ENCODE data around the gene NUB1. TPM values are rescaled to one million over a fixed set of nuclear protein-coding genes. Genes with fewer than 3 reads are reported as not detected.

Gene NUB1
- total RNA-seq, 1 donor from 2014 or later: 31.3 TPM

DNA sequence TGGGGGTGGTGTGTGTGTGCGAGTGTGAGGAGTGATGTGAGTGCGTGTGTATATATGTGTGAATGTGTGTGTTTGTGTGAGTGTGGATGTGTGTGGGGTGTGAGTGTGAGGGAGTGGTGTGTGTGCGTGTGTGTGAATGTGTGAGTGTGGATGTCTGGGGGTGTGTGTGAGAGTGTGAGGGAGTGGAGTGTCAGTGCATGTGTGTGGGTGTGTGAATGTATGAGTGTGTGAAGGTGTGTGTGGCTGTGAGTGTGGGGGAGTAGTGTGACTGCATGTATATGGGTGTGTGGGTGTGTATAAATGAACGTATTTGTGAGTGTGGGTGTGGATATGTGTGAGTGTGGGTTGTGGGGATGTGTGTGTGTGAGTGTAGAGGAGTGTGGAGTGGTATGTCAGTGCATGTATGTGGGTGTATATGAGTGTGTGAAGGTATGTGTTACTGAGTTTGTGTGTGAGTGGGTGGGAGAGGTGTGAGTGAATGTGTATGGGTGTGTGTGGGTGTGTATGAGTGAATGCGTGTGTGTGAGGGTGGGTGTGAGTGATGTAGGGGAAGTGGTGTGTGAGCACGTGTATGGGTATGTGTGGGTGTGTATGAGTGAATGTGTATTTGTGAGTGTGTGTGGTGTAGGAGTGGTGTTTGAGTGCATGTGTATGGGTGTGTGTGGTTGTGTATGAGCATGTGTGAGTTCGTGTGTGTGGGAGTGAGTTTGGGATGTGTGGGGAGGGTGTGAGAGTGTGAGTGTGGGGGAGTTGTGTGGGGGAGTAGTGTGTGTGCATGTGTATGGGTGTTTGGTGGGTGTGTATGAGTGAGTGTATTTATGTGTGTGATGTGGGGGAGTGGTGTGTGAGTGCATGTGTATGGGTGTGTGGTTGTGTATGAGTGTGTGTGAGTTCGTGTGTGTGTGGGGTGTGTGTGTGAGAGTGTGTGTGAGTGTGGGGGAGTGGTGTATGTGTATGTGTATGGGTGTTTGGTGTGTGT, 28.5 kb upstream of the NUB1 start:
- ATAC-seq (peak; percentile 18), DNase-seq (ENCODE audit: missing footprints) (no peak)
- intact Hi-C loops (cut with DNase I): no loop called here

DNA sequence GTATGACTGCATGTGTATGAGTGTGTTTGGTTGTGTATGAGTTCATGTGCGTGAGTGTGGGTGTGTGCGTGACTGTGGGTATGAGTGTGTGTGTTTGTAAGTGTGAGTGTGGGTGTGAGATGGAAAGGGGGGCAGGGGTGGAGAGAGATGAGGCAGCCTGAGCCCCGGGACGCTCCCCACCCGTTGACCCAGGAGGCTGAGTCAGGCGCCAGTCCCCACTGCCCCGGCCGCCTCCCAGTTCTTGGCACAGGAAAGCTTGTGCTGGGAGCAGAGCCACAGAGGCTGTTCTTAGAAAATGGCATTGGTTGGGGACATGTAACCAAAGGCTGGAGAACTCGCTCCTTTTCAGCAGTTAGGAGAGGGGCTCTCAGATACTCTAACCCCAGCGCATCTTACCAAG, 27.8 kb upstream of the NUB1 start:
- ATAC-seq: peak; percentile 91
- DNase-seq (ENCODE audit: missing footprints): no peak
- intact Hi-C loops (cut with DNase I): no loop called here

DNA sequence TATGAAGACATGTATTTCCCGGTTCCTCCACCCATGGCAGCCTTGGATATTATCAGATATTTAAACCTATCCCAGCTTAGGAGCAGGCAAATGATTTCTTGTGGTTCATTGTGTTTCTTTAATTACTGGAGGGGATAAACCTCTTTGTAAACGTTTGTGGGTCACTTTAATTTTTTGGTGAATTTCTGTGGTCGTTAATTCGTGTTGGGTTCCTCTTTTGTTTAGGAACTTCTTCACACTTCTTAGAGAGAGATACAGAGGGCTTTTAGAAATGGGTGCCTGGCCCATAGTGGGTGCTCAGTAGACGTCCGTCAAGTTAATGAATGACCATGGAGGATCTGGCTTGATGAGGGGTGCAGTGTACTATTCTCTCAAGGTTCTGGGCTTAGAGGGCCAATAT, 27.2 kb upstream of the NUB1 start:
- no peak for DNase-seq (ENCODE audit: missing footprints)
- intact Hi-C loops (cut with DNase I): no loop called here
- ATAC-seq: no peak

DNA sequence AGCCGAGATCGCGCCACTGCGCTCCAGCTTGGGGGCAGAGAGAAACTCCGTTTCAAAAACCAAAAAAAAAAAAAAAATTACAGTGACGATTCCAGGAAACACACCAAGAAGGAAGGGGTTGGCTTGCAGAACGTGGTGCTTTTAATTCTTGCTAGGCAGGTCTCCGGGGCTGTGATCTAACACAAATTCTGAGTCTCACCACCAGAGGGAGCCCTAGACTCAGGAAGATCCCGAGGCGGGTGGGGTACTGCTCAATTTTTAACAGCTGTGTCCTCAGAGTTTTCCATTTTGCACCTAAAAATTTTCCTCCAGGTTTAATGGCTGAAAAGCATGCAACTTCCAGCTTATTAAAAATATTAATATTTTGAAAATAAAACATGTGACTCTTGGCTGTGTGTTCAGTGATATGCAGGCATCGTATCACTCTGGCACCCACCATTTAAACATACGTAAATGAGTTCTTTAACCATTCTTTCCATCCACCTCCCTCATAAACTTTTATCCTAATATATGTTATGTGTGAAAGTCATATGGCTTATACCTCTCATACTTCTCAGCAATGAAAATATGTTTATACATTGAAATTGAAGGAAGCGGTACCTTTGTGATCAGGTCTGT, 26.5 kb upstream of the NUB1 start:
- intact Hi-C loops (cut with DNase I): loop anchor here (1.0 to 5.0 kb wide), 2 partner anchors 35 to 442 kb away; no protein-coding TSS in a partner anchor
- ATAC-seq (peak; percentile 79), DNase-seq (ENCODE audit: missing footprints) (no peak)

DNA sequence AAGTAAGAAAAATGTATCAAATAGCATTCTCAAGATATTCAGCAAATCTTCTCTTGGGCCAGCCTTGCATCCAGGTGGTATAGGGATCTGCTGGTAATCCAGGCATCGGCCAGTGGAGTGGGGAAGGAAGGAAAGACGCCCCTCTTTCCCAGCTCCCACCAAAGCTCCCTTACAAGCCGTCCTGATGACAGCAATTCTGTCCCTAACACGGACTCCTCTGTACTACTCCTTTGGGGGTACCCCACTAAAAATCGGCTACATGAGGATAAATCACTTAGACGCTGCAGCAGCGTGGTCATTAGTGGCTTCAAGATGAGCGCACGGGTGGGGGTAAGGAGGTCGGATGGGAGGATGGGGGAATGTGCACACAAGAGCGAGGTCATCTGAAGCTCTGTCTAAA, 24.7 kb upstream of the NUB1 start:
- intact Hi-C loops (cut with DNase I): loop anchor here (5.0 kb wide), 1 partner anchor 440 kb away; no protein-coding TSS in a partner anchor
- ATAC-seq (no peak), DNase-seq (ENCODE audit: missing footprints) (no peak)

DNA sequence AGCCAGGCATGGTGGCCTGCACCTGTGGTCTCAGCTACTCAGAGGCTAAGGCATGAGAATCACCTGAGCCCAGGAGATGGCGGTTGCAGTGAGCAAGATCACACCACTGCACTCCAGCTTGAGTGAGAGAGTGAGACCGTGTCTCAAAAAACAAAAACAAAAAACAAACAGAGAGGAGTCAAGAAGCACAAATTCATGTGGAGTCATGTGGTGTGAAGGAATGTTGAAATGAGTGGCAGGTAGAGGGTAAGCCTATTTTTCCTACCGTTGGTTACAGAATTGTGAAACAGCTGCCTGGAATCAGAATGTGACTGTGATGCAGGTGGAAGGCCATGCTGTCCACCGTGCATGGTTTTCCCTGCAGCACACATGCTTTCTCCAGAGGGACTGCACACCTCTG, 23.7 kb upstream of the NUB1 start:
- no peak for ATAC-seq
- DNase-seq (ENCODE audit: missing footprints): no peak
- intact Hi-C loops (cut with DNase I): loop anchor here (5.0 kb wide), 1 partner anchor 439 kb away; no protein-coding TSS in a partner anchor

DNA sequence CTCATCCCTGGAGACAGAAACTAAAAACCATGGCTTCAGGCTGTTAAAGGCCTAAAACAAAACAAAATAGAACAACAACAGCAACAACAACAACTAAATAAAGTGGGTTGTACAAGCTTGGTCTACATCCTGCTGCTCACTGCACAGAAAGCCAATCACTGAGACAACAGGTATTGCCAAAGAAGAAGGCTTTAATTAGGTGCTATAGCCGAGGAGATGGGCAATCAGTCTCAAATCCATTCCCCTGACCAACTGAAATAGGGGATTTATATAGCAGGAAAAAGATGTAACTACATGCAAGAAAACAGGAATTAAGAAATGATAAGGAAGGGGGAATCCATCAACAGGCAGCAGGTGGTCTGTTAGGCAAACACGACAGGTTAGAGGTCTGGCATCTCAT, 22.4 kb upstream of the NUB1 start:
- ATAC-seq: no peak
- intact Hi-C loops (cut with DNase I): loop anchor here (5.0 kb wide), 1 partner anchor 438 kb away; no protein-coding TSS in a partner anchor
- DNase-seq (ENCODE audit: missing footprints): no peak

DNA sequence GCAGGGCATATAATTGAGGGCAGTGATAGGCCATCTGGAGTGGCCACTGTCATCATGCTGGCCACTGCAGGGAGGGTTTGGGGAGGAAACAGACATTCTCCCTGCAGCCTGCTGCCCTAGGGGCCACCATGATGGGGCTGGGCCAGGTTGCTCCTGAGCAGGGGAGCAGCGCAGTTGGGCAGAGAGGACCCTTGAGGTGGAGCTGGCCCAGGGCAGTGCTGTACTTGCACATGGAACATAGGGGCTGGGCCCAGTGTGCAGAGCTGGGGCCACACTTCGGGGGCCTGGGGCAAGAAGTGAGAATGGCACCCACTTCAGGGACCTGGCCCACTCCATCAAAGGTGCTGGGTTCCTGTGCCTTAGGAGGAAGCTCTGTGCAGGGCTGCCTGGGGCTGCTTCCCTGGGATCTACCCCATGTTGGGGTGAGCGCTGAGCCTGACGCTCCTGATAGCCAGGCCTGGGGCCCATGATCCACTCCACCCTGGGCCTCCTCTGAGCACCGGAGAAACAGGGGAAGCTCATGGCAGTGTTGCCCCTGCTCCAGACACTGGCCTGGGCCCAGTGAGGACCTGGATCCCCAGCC, 21.3 kb upstream of the NUB1 start:
- ATAC-seq: no peak
- no peak for DNase-seq (ENCODE audit: missing footprints)
- intact Hi-C loops (cut with DNase I): no loop called here

DNA sequence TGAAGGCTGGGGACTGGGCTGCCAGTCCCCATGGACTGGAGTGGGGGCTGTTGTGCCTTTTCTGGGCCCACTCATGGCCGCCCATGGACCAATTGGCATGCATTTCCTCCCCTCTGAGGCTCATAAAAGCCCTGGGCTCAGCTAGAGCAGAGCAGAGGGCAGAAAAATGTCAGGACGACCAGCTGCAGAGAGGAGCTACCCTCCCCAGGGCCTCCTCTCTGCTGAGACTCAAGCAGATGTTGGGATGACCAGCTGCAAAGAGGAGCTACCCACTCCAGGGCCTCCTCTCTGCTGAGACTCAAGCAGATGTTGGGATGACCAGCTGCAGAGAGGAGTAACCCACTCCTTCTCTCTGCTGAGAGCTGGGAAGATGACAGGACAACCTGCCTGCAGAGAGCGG, 20.3 kb upstream of the NUB1 start:
- DNase-seq (ENCODE audit: missing footprints): no peak
- no peak for ATAC-seq
- intact Hi-C loops (cut with DNase I): no loop called here

DNA sequence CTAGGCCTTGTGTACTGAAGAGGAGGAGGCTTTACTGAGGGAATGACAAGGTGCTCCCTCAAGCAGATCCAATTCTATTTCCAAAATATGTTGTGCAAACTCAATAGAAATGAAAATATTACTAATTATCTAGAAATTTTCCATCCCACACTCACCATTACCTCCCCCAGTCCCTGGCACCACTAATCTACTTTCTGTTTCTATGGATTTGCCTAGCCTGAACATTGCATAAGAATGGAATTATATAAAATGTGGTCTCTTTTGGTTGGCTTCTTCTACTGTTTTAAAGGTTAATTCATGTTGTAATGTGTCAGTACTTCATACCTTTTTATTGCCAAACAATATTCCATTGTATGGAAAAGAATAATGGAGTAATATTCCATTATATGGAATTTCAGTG, 18.7 kb upstream of the NUB1 start:
- ATAC-seq: no peak
- intact Hi-C loops (cut with DNase I): no loop called here

DNA sequence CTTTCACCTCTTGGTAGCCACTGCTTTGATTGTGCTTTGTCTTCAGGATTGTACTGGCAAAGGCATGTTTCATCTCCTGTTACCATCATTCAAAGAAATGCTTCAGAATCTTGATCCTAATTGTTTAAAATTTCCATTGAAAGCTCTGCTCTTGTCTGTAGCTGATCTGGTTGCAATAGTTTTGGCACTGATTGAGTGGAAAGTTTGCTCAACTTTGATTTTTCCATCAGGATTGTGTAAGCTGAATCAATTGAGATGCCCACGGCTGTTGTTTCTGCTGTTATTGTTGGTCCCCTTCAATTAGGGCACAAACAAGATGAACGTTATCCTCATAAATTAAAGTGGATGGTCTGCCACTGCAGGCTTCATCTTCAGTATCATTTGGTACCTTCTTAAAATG, 14.6 kb upstream of the NUB1 start:
- no peak for DNase-seq (ENCODE audit: missing footprints)
- ATAC-seq: no peak
- intact Hi-C loops (cut with DNase I): no loop called here

More for the DNA sequence above, 18.7 kb upstream of the NUB1 start:
- DNase-seq (ENCODE audit: missing footprints): no peak

DNA sequence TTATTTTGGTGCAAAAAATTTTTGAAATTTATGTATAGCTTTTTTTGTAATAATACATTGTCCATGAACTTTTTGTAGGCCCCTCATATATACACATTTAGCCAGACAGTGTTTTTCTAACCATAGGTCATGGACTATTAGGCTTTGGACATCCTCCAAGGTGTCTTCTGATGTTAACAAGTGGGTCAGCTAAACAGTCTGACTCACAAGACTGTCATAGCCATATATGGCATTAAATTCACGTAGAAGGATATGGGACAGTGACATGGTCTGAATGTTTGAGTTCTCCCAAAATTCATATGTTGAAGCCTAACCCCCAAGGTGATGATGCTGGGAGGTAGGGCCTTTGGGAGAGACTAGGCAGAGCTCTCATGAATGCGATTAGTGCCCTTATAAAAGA, 14.0 kb upstream of the NUB1 start:
- DNase-seq (ENCODE audit: missing footprints) (no peak), ATAC-seq (no peak)
- intact Hi-C loops (cut with DNase I): no loop called here

DNA sequence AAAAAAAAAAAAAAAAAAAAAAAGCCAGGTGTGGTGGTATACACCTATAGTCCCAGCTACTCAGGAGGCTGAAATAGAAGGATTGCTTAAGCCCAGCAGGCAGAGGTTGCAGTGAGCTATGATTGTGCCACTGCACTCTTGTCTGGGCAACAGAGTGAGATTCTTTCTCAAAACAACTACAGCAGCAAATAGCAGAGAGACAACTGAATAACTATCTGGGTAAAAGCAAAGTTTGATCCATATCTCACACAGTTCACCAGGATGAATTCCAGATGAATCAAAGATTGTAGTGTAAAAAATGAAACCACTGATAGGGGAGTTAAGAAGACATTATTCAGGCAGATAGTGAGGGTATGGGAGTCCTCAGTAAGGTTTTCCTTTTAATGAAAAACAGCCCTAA, 11.4 kb upstream of the NUB1 start:
- intact Hi-C loops (cut with DNase I): no loop called here
- ATAC-seq (no peak), DNase-seq (ENCODE audit: missing footprints) (no peak)

DNA sequence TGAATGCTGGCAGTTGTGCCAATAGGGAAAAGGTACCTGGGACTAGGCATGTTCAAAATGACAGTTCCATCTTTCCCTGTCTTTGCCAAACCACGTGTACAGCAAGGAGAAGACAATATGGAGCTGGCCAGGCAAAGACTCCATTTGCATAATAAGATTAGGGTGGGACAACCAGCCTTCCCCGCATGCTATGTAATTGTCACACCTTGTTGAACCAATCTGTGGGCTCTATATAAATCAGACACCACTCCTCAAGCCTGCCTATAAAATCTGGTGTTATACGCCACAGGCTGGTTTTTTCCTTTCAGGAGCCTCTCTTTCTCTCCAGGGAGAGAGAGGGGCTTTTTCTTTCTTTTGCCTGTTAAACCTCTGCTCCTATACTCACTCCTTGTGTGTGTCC, 11.0 kb upstream of the NUB1 start:
- ATAC-seq: no peak

DNA sequence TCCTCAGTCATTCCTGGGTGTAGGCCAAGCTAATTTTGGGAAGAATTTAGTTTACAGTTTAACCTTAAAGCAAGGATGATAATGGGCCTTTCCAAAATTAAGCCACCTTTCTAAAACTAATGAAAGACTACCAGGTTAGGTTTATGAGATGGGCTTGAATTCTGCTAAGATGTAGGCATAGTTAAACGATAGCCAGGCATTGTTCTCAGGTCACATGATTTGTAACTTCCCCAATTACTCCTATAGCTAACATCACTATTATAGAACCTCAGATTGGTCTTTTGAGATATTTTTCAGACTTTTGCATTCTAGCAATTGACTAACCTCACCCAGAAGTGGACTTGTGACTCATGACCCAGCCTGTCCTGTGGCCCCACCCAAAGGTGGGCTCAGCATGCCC, 7.0 kb upstream of the NUB1 start:
- DNase-seq (ENCODE audit: missing footprints) (no peak), ATAC-seq (no peak)
- intact Hi-C loops (cut with DNase I): no loop called here

More for the DNA sequence above, 11.0 kb upstream of the NUB1 start:
- no peak for DNase-seq (ENCODE audit: missing footprints)
- intact Hi-C loops (cut with DNase I): no loop called here

DNA sequence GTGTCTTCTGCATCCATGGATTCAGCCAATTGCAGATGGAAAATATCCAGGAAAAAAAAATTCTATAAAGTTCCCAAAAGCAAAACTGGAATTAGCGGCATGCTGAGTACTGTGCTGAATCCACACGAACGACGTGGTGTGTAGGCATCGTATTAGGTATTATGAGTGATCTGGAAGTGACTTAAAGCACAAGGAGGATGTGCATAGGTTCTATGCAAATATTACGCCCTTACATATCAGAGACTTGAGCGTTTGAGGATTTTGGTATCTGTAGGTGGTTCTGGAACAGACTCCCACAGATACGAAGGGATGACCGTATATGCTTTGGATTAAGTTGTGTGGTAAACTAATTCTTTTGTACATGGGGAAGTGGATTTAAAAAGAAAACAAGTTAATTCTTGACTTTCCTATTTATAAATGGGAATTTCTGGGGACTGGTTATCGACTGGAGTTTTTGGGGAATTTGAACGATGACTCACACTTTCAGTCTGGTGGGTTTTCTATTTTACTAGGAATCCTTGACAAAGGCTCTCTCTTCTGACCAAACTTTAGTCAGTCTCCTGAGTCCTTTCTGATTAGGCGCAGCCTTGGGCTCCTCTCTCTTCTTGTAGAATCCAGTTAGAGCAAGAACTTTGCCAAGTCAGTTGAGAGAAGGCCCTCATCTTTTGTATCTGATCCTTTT, 5.4 kb upstream of the NUB1 start:
- intact Hi-C loops (cut with DNase I): no loop called here
- ATAC-seq (no peak), DNase-seq (ENCODE audit: missing footprints) (no peak)

DNA sequence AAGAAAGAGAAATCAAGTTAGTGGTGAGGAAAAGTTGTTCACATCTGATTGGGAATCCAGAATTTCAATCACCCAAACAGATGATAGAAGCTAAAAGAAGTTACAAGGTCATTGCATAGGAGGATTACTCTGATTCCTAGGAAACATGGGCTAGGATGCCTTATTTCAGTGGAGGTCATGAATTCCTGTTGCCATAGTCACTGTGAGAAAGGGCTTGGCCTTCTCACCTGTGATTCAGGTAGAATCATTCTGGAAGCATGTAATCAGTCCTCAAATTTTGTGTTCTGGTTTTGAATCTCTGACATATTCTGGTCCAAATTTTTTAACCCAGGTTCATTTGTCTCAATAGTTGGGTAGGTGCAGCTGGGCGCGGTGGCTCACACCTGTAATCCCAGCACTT, 4.3 kb upstream of the NUB1 start:
- ATAC-seq: no peak
- intact Hi-C loops (cut with DNase I): no loop called here
- no peak for DNase-seq (ENCODE audit: missing footprints)

DNA sequence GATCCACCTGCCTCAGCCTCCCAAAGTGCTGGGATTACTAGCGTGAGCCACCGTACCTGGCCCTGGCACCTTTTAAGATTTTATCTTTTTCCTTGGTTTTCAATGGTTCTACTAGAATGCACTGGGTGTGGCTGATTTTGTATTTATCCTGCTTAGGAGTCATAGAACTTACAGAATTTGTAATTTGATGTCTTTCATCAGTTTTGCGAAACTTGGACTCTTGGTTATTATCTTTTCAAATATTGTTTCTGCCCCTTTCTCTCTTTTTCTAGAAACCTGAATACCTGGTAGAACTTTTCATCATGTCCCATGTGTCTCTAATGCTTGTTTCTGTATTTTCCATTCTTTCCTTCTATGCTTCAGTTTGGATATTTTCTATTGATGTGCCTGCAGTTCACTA, 2.8 kb upstream of the NUB1 start:
- ATAC-seq (no peak), DNase-seq (ENCODE audit: missing footprints) (no peak)
- intact Hi-C loops (cut with DNase I): no loop called here

DNA sequence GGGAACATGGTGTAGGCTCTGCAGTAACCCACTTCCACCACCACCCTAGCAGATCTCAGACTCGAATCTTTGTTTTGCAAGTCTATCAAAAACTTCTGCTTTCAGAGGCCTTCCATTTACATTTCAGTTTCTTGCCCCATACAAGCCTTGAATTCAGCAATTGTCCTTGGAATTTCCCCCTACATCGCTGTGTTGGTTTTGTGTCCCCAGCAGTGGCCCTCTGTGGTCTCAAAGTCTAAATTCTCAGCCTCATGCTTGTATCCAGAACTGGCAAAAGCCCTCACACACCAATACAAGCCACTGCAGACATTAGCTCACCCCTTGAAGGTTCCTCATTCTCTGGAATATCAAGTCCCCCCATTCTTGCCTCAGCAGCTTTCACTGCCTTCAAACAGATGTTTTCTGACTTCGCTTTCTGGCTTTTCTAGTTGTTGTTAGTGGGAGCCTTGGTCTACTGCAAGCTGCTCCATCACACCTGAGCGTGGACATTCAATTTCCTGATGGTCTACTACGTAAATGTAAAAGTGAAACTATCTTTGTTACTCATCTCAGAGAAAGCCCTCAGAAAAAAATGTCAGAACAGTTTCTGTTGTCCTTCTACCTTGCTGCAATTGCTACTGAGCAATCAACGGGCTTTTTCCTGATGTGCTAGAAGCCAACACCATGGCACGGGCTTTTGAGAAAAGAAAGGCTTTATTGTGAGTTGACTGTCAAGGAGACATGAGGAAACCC, 1.8 kb upstream of the NUB1 start:
- ATAC-seq: no peak
- intact Hi-C loops (cut with DNase I): no loop called here
- no peak for DNase-seq (ENCODE audit: missing footprints)

All from Right ventricle myocardium inferior (tissue), 1 donor.